ENCODE measurements around the gene SERGEF. TPM values are rescaled to one million over a fixed set of nuclear protein-coding genes. Genes with fewer than 3 reads are reported as not detected.

Gene SERGEF
- total and polyA plus RNA-seq, 12 donors: 14.8 to 105 (median 19.9) TPM

GRCh38 chr11:17792161-17792560, 220.7 kb downstream of the SERGEF start:
- Histone ChIP-seq H3K4me1 (no peaks in the 10 kb centered on the region), H3K27me3 (no peaks in the 10 kb centered on the region), H3K27ac (no peak overlapping the region), H3K9me3 (no peaks in the 10 kb centered on the region), H3K36me3 (no peaks in the 10 kb centered on the region), H3K4me3 (no peak overlapping the region)
- TF ChIP-seq CTCF (IDR thresholded peaks at IDR 0.05): no peak
- intact Hi-C loops (cut with DNase I): no loop called here
- ATAC-seq: no peak
- no peak for DNase-seq
- 94 to 95% methylated on average over 9 of the region's 9 CpGs for WGBS, 2 donors

- DNase-seq (no peak), ATAC-seq (no peak)
- H3K4me3 ChIP-seq: no peak overlapping the region
- H3K27me3 ChIP-seq: no peaks in the 10 kb centered on the region
- no peak for TF ChIP-seq CTCF (IDR thresholded peaks at IDR 0.05)
- intact Hi-C loops (cut with DNase I): no loop called here
- no peak overlapping the region for H3K27ac ChIP-seq
- no peaks in the 10 kb centered on the region for H3K4me1 ChIP-seq
- H3K36me3 ChIP-seq: no peaks in the 10 kb centered on the region
- H3K9me3 ChIP-seq: no peaks in the 10 kb centered on the region
These were observed 221.7 kb downstream of the SERGEF start for GRCh38 chr11:17791144-17791543.

GRCh38 chr11:17790453-17790852, 222.4 kb downstream of the SERGEF start:
- 100% methylated on average over 1 of the region's 1 CpG for WGBS, 2 donors
- H3K27me3 ChIP-seq: no peaks in the 10 kb centered on the region
- H3K4me1 ChIP-seq: no peaks in the 10 kb centered on the region
- no peaks in the 10 kb centered on the region for H3K36me3 ChIP-seq
- no peak for DNase-seq
- no peak overlapping the region for H3K27ac ChIP-seq
- intact Hi-C loops (cut with DNase I): no loop called here
- no peak for TF ChIP-seq CTCF (IDR thresholded peaks at IDR 0.05)
- H3K9me3 ChIP-seq: no peaks in the 10 kb centered on the region
- ATAC-seq: no peak
- no peak overlapping the region for H3K4me3 ChIP-seq

- 92 to 98% methylated on average over 5 of the region's 5 CpGs for WGBS, 2 donors
- Histone ChIP-seq H3K4me3 (no peak overlapping the region), H3K27me3 (no peaks in the 10 kb centered on the region), H3K9me3 (no peaks in the 10 kb centered on the region), H3K4me1 (no peaks in the 10 kb centered on the region), H3K27ac (no peak overlapping the region), H3K36me3 (no peaks in the 10 kb centered on the region)
- ATAC-seq: peak in 1 of 8 donors; percentile 16
- intact Hi-C loops (cut with DNase I): loop anchor here in 1 of 10 donors (5.0 kb wide), 1 partner anchor 49 kb away; no protein-coding TSS in a partner anchor
- no peak for TF ChIP-seq CTCF (IDR thresholded peaks at IDR 0.05)
- no peak for DNase-seq
These were observed 224.8 kb downstream of the SERGEF start for GRCh38 chr11:17788084-17788483.

All from heart right ventricle (tissue), 16 donors.